ENCODE measurements around the gene SFMBT2. TPM values are rescaled to one million over a fixed set of nuclear protein-coding genes. Genes with fewer than 3 reads are reported as not detected.

SFMBT2 gene
- polyA plus RNA-seq, 2 of the 4 experiments (the other 2 are of a cell fraction), result 9.6 to 10.2 TPM

DNA sequence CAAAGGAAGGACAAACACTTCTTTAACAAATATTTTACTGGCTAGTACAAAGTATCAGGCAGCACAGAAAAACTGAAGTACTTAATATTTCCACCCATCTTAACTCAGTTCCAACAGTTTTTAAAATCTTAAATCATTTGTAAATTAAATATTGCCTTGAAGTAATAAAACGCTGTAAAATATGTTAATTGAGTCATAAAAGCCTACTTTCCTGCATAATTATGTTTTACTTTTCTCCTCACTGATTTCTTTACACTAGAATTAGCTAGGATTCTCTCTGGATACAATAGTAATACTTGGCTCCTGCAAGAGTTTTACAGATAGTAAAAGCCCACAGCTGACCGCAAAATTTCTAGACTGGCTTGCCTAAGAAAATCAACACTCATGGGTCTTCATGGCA lies 74.9 kb downstream of the SFMBT2 start:
- 94% methylated on average over 2 of the region's 2 CpGs for WGBS (ENCODE audit: missing lambda C conversion rate)

DNA sequence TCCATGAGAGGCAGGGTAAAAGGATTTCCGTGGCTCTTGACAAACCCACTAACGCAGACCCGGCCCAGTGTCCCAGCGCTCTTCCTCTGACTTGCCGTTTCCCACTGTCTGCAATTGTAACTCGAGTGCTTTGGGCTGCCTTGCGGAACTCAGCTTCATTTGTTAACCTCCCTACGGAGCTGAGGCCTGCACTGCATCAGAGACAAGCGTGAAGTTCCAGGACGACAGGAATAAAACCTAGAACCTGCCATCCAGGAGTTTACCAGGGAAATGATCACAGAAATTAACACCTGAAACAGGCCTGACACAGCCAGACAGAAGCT lies 76.2 kb downstream of the SFMBT2 start:
- POLR2A ChIA-PET, result no interaction called here
- H3K27ac ChIP-seq, result no peak overlapping the region
- TF ChIP-seq MYC (IDR thresholded peaks at IDR 0.05; ENCODE audit: borderline replicate concordance, low read length) (no peak), ZSCAN20 (CRISPR knock-in tag; IDR thresholded peaks at IDR 0.05) (no peak), CTCF (IDR thresholded peaks at IDR 0.05) (no peak), EHF (CRISPR knock-in tag; IDR thresholded peaks at IDR 0.05) (no peak)
- TF ChIP-seq, protein P1, sequence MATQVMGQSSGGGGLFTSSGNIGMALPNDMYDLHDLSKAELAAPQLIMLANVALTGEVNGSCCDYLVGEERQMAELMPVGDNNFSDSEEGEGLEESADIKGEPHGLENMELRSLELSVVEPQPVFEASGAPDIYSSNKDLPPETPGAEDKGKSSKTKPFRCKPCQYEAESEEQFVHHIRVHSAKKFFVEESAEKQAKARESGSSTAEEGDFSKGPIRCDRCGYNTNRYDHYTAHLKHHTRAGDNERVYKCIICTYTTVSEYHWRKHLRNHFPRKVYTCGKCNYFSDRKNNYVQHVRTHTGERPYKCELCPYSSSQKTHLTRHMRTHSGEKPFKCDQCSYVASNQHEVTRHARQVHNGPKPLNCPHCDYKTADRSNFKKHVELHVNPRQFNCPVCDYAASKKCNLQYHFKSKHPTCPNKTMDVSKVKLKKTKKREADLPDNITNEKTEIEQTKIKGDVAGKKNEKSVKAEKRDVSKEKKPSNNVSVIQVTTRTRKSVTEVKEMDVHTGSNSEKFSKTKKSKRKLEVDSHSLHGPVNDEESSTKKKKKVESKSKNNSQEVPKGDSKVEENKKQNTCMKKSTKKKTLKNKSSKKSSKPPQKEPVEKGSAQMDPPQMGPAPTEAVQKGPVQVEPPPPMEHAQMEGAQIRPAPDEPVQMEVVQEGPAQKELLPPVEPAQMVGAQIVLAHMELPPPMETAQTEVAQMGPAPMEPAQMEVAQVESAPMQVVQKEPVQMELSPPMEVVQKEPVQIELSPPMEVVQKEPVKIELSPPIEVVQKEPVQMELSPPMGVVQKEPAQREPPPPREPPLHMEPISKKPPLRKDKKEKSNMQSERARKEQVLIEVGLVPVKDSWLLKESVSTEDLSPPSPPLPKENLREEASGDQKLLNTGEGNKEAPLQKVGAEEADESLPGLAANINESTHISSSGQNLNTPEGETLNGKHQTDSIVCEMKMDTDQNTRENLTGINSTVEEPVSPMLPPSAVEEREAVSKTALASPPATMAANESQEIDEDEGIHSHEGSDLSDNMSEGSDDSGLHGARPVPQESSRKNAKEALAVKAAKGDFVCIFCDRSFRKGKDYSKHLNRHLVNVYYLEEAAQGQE (IDR thresholded peaks at IDR 0.05), result no peak
- DNase-seq (ENCODE audit: low read depth in 1 of 2, low spot score in 1 of 2) (no peak), ATAC-seq (no peak), FAIRE-seq (no peak)
- H3K4me1 ChIP-seq, result no peaks in the 10 kb centered on the region
- no peak overlapping the region for H3K4me3 ChIP-seq
- WGBS (ENCODE audit: missing lambda C conversion rate), result 91% methylated on average over 10 of the region's 10 CpGs
- H3K9me3 ChIP-seq, result no peaks in the 10 kb centered on the region
- CTCF ChIA-PET, result interaction anchor here (0.8 to 1.7 kb wide), 2 partner anchors 10 to 13 kb away, joined by 4 read pairs; no protein-coding TSS in a partner anchor
- no peak overlapping the region for H3K4me2 ChIP-seq

More for the DNA sequence above, 74.9 kb downstream of the SFMBT2 start:
- ChIA-PET CTCF (no interaction called here), POLR2A (no interaction called here)
- FAIRE-seq (no peak), ATAC-seq (no peak), DNase-seq (ENCODE audit: low read depth in 1 of 2, low spot score in 1 of 2) (no peak)
- no peak overlapping the region for H3K4me3 ChIP-seq
- no peak overlapping the region for H3K4me2 ChIP-seq
- H3K4me1 ChIP-seq, result peaks cover 12% of the 10 kb centered on the region
- no peaks in the 10 kb centered on the region for H3K9me3 ChIP-seq
- no peak overlapping the region for H3K27ac ChIP-seq
- TF ChIP-seq POLR2AphosphoS2 (conservative IDR thresholded peaks at IDR 0.05; ENCODE audit: low read length), result no peak
- TF ChIP-seq, protein P2, sequence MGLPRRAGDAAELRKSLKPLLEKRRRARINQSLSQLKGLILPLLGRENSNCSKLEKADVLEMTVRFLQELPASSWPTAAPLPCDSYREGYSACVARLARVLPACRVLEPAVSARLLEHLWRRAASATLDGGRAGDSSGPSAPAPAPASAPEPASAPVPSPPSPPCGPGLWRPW (IDR thresholded peaks at IDR 0.05), result no peak
- TF ChIP-seq CEBPB (IDR thresholded peaks at IDR 0.05), result no peak
- TF ChIP-seq PHF8 (IDR thresholded peaks at IDR 0.05; ENCODE audit: borderline replicate concordance, low read depth), result no peak
- TF ChIP-seq, protein P3, sequence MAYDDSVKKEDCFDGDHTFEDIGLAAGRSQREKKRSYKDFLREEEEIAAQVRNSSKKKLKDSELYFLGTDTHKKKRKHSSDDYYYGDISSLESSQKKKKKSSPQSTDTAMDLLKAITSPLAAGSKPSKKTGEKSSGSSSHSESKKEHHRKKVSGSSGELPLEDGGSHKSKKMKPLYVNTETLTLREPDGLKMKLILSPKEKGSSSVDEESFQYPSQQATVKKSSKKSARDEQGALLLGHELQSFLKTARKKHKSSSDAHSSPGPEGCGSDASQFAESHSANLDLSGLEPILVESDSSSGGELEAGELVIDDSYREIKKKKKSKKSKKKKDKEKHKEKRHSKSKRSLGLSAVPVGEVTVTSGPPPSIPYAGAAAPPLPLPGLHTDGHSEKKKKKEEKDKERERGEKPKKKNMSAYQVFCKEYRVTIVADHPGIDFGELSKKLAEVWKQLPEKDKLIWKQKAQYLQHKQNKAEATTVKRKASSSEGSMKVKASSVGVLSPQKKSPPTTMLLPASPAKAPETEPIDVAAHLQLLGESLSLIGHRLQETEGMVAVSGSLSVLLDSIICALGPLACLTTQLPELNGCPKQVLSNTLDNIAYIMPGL (CRISPR knock-in tag; IDR thresholded peaks at IDR 0.05; ENCODE audit: borderline replicate concordance), result no peak
- no peak for TF ChIP-seq ATOH8 (CRISPR knock-in tag; IDR thresholded peaks at IDR 0.05; ENCODE audit: low read depth)

DNA sequence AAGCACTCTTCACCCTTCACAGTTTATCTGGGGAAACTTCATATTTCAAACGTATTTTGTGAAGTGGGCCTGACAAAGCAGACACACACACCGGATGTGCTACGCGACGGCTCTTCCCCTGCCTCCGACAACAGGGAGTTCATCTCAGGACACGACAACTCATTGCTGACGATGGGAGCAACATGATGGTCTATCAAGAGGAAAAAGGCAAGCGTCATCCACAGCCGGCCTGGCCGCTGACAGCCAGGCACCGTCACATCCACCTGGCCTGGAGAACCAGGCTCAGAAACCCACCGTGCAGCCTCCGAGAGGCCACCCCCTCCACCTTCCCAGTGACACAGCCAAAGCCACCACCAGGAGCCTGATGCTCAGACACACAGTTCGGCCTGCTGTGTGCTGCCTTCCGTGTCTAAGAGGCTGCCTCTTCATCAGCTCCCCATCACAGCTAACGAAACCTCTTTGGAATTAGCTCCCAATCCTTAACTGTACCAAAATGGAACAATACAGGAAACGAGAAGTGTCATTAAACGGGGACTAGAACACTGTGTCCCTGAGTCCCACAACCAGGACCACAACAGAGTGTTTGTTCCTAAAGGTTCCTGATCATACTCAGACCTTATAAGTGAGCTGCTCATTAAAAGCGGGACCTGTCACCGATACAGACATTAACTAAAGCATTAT lies 76.7 kb downstream of the SFMBT2 start:
- 93% methylated on average over 21 of the region's 21 CpGs for WGBS (ENCODE audit: missing lambda C conversion rate)
- ChIA-PET POLR2A (no interaction called here), CTCF (interaction anchor here (0.8 to 1.7 kb wide), 2 partner anchors 9 to 13 kb away, joined by 4 read pairs; no protein-coding TSS in a partner anchor)
- Histone ChIP-seq H3K4me3 (no peak overlapping the region), H3K4me1 (no peaks in the 10 kb centered on the region), H3K27ac (no peak overlapping the region; a peak in 1 of 6 replicates), H3K4me2 (no peak overlapping the region), H3K9me3 (peaks cover 2% of the 10 kb centered on the region; the same call in 1 of the 3 replicates)
- no peak for FAIRE-seq
- TF ChIP-seq EHF (CRISPR knock-in tag; IDR thresholded peaks at IDR 0.05) (no peak), ESRRA (IDR thresholded peaks at IDR 0.05; ENCODE audit: borderline replicate concordance, low read length) (no peak), PBX3 (IDR thresholded peaks at IDR 0.05) (no peak), CEBPB (IDR thresholded peaks at IDR 0.05) (no peak), POLR2AphosphoS2 (conservative IDR thresholded peaks at IDR 0.05; ENCODE audit: low read length) (no peak), ELK1 (IDR thresholded peaks at IDR 0.05; ENCODE audit: low read depth, low read length) (no peak), FOSL2 (IDR thresholded peaks at IDR 0.05) (no peak), FOSL2 (CRISPR knock-in tag; IDR thresholded peaks at IDR 0.05) (no peak), USF2 (IDR thresholded peaks at IDR 0.05) (no peak), RARB (CRISPR knock-in tag; IDR thresholded peaks at IDR 0.05) (no peak), HEYL (CRISPR knock-in tag; IDR thresholded peaks at IDR 0.05) (no peak), HOXB13 (CRISPR knock-in tag; IDR thresholded peaks at IDR 0.05; ENCODE audit: low read depth) (no peak)
- DNase-seq (ENCODE audit: low read depth in 1 of 2, low spot score in 1 of 2), result no peak
- ATAC-seq, result no peak
